GM20431 (cell line): ENCODE data around the gene FRMD5.

ENCODE experiments used
- in situ Hi-C: fragments of 300-500 bp; cut with MseI, MboI; formaldehyde crosslinking; loops from one replicate; pipeline ENCODE4 v1.15.0; 2020; ENCODE audit warnings: low sequenced_read_pairs; ENCODE audit not compliant: unreplicated experiment

The FRMD5 gene

GRCh38 chr15:44173813-44174212 is 21.3 kb downstream of the FRMD5 start:
- in situ Hi-C loops = no loop called here

- in situ Hi-C loops = no loop called here
These were observed 31.7 kb downstream of the FRMD5 start for GRCh38 chr15:44163370-44163769.

- in situ Hi-C loops = no loop called here
These were observed 34.3 kb downstream of the FRMD5 start for GRCh38 chr15:44160796-44161195.

- in situ Hi-C loops = no loop called here
These were observed 35.6 kb downstream of the FRMD5 start for GRCh38 chr15:44159492-44159891.

- in situ Hi-C loops = no loop called here
These were observed 37.0 kb downstream of the FRMD5 start for GRCh38 chr15:44158111-44158510.

- in situ Hi-C loops = no loop called here
These were observed 37.4 kb downstream of the FRMD5 start for GRCh38 chr15:44157679-44158078.

DNA sequence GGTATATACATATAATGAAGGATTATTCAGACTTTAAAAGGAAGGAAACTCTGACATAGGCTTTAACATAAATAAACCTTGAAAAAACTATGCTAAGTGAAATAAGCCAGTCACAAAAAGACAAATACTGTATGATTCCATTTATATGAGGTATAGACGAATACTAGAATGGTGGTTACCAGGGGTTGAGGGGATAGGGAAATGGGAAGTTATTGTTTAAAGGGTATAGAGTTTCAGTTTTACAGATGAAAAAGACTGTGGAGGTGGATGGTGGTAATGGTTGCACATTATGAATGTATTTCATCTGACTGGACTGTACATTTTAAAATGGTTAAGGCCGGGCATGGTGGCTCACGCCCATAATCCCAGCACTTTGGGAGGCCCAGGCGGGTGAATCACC is 41.7 kb downstream of the FRMD5 start:
- in situ Hi-C loops = no loop called here

DNA sequence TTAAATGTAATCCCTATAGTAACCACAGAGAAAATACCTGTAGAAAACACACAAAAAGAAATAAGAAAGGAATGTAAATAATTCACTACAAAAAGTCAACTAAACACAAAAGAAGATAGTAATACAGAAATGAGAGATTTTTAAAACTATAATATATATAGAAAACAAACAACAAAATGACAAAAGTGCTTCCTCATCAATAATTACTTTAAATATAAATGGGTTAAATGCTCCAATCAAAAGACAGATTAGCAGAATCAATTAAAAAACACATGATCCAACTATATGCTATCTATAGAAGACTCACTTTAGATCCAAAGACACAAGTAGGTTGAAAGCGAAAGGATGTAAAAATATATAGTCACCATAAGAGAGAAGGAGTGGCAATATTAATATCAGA is 45.8 kb downstream of the FRMD5 start:
- in situ Hi-C loops = no loop called here

DNA sequence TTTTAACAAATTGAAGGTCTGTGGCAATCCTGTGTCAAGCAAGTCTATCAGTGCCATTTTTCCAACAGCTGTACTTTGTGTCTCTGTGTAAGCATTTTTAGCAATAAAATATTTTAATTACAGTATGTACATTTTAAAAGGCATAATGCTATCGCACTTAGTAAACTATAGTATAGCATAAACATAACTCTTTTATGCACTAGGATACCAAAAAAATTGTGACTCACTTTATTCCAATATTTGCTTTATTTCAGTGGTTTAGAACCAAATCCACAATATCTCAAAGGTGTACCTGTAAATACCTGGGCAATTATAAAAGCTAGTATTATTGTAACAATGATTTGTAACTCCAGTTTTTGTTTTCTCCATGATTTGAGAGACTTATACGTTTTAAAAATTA is 46.5 kb downstream of the FRMD5 start:
- in situ Hi-C loops = no loop called here

- in situ Hi-C loops = no loop called here
These were observed 47.4 kb downstream of the FRMD5 start for GRCh38 chr15:44147636-44148035.

- in situ Hi-C loops = no loop called here
These were observed 49.6 kb downstream of the FRMD5 start for GRCh38 chr15:44145495-44145894.

- in situ Hi-C loops = no loop called here
These were observed 50.1 kb downstream of the FRMD5 start for GRCh38 chr15:44144992-44145391.

DNA sequence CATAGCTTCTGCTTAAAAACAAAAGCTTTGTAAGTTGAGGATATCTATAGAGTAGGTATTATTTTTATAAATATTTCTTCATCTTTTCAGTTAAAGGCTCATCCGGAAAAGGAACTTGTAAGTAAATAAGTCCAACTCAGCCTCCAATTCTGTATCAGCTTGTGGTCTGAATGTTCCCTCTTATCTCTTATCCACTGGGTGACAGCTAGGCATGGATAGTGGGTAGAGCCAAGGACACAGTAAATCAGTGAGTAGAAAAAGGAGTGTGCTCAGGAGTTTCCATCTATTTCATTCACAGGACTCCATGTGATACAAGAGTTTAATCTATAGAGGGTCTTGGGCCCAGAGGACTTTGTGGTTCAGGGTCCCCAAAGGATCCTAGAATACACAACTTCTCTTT is 50.9 kb downstream of the FRMD5 start:
- in situ Hi-C loops = no loop called here

DNA sequence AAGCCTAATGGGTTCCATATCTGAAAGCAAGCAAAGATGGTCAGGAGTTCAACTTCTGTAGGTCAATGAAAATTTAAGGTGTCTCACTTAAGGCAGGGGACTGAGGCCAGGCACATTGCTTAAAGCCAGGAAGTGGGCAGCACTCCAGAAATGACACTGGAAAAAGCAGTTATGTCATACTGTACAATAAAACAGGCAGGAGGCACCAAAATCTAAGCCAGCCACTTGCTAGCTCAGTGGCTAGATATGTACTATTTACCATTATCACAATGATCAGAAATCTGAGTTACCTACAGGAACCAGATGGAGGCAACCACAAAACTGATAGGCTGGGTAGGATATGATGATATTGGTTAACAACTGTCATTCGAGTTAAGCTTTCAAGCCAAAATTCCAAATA is 57.3 kb downstream of the FRMD5 start:
- in situ Hi-C loops = no loop called here

DNA sequence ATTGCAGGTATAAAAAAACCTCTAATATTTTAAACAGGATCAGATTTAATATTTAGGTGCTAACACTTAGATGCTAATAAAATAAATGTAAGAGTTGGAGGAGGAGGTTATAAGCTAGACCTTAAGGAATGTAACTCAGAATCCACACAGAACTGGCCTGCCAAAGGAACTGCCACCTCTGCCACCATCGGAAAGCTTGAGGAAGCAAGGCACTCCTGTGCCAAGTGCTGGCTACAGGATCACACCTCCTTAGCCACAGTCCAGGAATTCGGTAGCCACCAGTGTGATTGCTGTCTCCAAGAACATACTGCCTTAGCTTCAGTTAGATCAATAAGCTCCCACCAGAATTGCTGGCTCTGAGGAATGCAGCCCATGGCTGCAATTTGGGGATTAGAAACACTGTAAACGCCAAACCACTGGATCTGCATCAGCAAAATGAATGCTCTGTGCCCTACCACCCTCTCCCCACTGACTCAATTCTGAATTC is 58.0 kb downstream of the FRMD5 start:
- in situ Hi-C loops = no loop called here

DNA sequence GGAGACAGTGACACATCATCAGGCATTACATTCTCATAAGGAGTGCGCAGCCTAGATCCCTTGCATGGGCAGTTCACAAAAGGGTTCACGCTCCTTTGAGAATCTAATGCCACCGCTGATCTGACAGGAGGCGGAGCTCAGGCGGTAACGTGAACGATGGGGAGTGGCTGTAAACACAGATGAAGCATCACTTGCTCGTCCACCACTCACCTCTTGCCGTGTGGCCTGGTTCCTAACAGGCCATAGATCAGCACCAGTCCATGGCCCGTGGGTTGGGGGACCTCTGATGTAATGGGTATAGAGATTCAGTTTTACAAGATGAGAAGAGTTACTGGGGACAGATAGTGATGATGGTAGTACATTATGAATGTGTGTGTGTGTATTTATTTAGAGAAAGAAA is 63.0 kb downstream of the FRMD5 start:
- in situ Hi-C loops = no loop called here

DNA sequence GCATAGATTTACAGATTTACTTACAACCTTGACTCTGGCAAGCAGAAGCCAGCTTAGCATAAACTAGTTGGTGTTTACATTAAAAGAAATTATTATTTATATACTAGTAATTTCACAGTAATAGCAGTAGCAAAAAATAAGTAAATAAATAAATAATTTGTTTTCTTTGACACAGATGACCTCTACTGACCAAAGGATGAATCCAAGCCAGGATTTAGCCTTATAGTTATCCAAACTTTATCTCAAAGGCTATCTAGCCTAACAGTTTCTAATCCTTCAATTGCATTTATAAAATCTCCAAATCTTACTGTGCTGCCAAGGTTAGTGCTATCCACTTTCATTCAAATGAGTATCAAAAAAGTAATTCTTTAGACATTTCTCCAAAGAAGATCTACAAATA is 64.3 kb downstream of the FRMD5 start:
- in situ Hi-C loops = no loop called here

DNA sequence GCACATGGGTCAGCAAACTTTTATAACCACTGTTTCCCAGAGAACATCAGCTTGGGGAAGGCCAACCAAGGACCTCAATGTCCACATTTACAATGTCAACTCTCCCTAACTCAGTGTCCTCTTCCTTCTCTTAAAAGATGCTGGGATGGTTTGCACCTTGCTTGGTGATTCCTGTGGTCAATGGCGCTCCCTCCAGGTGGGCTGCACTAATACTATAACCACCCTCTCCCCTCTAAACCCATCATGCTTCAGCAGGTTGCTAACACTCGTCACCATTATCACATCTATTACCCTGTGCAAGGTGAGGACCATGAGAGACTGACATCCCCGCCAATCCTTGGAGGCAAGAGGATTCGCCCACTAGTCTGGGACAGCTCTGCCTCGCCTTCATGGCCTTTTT is 65.2 kb downstream of the FRMD5 start:
- in situ Hi-C loops = no loop called here

DNA sequence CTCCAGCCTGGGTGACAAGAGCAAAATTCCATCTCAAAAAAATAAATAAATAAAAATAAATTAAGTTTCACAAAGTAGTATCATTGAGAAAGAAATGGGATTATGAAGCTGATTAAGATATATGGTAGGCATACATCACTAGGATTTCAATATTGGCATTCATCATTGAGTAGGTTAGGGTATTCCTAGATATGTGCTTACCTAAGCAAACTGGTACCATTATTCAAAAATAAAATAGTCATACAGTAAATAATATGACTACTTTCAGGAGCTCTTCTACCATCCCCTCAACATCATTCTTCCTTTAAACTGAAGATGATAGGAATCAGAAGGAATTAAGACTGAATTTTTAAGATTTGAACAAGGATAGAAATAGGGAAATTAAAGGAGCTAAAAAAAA is 66.6 kb downstream of the FRMD5 start:
- in situ Hi-C loops = no loop called here

GRCh38 chr15:44125879-44126278 is 69.2 kb downstream of the FRMD5 start:
- in situ Hi-C loops = no loop called here

DNA sequence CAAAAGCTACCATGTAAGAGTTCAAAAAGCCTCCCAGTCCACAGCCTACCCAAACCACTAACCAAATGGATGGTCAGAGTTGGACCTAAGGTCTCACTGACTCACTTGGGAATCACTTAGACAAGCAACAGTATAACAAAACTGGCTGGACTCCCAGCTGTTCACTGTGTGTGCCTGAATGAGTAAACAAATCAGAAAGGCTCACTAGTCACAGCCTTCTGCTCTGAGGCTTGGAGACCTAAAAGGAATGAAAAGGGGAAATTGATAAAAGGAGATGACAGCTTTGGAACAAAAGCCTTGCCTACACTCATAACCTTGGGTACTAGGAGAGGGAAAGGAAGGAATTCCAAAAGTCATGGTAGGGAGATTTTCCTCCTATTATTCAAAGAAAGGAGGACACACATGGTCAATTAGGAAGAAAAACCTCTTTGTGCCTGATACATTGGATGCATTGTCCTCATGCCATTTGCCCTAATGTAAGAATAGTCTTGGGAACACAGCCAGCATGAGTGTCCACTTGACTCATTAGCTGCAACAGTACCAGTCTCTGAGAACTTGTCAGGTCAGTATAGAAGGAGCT is 92.3 kb downstream of the FRMD5 start:
- in situ Hi-C loops = no loop called here

GRCh38 chr15:44101944-44102343 is 93.1 kb downstream of the FRMD5 start:
- in situ Hi-C loops = no loop called here

DNA sequence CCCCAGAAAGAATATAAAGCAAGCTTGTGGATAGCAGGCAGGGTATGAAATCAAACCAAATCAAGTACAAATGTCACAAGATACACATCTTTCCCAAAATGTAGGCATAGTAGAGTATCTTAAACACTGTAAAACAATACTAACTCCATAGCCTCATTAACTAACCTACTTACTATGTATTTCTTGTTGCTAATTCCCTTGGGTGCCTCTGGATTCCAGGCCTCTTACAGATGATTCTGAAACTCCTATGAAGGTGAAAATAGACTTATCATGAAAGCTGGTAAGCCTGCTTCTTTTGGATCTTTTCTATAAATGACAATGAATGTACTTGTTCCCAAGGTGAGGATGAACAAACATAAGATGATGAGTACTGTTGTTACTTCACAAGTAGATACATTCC is 93.8 kb downstream of the FRMD5 start:
- in situ Hi-C loops = no loop called here
